Lung (tissue), 16 donors: ENCODE data around the gene MRPS2. TPM values are rescaled to one million over a fixed set of nuclear protein-coding genes. Genes with fewer than 3 reads are reported as not detected.
"Not testable (repeated sequence)": the region's sequence is repeated elsewhere in the genome, so short reads cannot be mapped to it uniquely, and the experiment has no call there.

Source experiments
- ATAC-seq: fragments of 200-7000 bp; cut with Tn5 transposase; one replicate; pipeline ENCODE4 v1.9.1; 2020; ENCODE audit warnings: moderate number of reproducible peaks; ENCODE audit not compliant: insufficient read depth, low FRiP score
- DNase-seq, 3 donors: peaks; one replicate each; pipeline ENCODE4 v3.0.0-alpha.2; 2013 to 2017
- H3K27ac ChIP-seq, 2 donors: one replicate each; pipeline ENCODE4 v1.5.1; 2013; ENCODE audit warnings: mild to moderate bottlenecking in 2 of 2, moderate library complexity in 2 of 2, control low read depth in 1 of 2, inconsistent platforms in 1 of 2, low read depth in 1 of 2, low read length in 1 of 2
- H3K27me3 ChIP-seq, 3 donors: one replicate each; pipeline ENCODE4 v1.5.1; 2013; ENCODE audit warnings: low read length in 2 of 3; ENCODE audit not compliant: control insufficient read depth in 3 of 3, insufficient read depth in 3 of 3
- H3K36me3 ChIP-seq, 4 donors: one replicate each; pipeline ENCODE4 v1.5.1; 2013; ENCODE audit warnings: low read length in 4 of 4, mild to moderate bottlenecking in 1 of 4, moderate library complexity in 1 of 4; ENCODE audit not compliant: control insufficient read depth in 4 of 4, insufficient read depth in 4 of 4
- H3K4me1 ChIP-seq, 5 donors: one replicate each; pipeline ENCODE4 v1.5.1; 2013; ENCODE audit warnings: low read length in 5 of 5, mild to moderate bottlenecking in 2 of 5, moderate library complexity in 1 of 5; ENCODE audit not compliant: control insufficient read depth in 5 of 5, insufficient read depth in 5 of 5
- H3K4me3 ChIP-seq: one replicate; pipeline ENCODE4 v1.5.1; 2013; ENCODE audit warnings: mild to moderate bottlenecking, control low read depth, moderate library complexity
- H3K9ac ChIP-seq, 2 donors: one replicate each; pipeline ENCODE4 v1.5.1; 2013; ENCODE audit warnings: low read length in 2 of 2, control low read depth in 1 of 2; ENCODE audit not compliant: insufficient read depth in 1 of 2
- H3K9me3 ChIP-seq, 4 donors: one replicate each; pipeline ENCODE4 v1.5.1; 2013; ENCODE audit warnings: low read length in 3 of 4, mild to moderate bottlenecking in 1 of 4, moderate library complexity in 1 of 4; ENCODE audit not compliant: control insufficient read depth in 4 of 4, insufficient read depth in 3 of 4
- CTCF ChIP-seq: IDR thresholded peaks from 2 replicates; pipeline ENCODE4 v1.5.1; 2012; ENCODE audit warnings: mild to moderate bottlenecking; ENCODE audit errors: control extremely low read depth, extremely low read depth
- WGBS, 2 donors: extraction: QIAGEN DNeasy Blood & Tissue Kit; methylation state at CpG; one replicate each; pipeline ENCODE4 v1.1.7; 2013; 5-methylcytosine and 5-hydroxymethylcytosine counted together
- long read RNA-seq, 5 donors: transcript quantifications; one replicate each; lab custom pipeline, GENCODE V29; 2026
- polyA plus RNA-seq, 2 donors: library from polyadenylated mRNA; stranded (reverse); fragments of 200-250 nt; gene quantifications; one replicate each; pipeline ENCODE4 v1.2.1, GENCODE V29; 2013
- total RNA-seq, 2 donors: library from RNA; depleted of rRNA in 1 of 2; stranded (reverse); fragments of >200 nt in 1 of 2; gene quantifications; one replicate each; pipeline ENCODE4 v1.2.1, GENCODE V29; 2014 to 2021
- donor health status: control.
- donor health status: control.
- donor health status: Bipolar disorder and iron deficiency.
- donor health status: healthy.
- donor health status: DM: yes; HTN: yes; CAD: no.

The MRPS2 gene
- 10 to 100 TPM; 18.2 to 30.5 TPM for total RNA-seq
- 10 to 100 TPM; 33.0 to 42.0 TPM for polyA plus RNA-seq
- long read RNA-seq, donor 1, transcript MRPS2-201 (4 exons, 1,510 nt) = major isoform, 24 of 26 reads
- long read RNA-seq, donor 1, partial matches to known transcripts = 0 of 26 reads
- long read RNA-seq, donor 1, other reads (novel, unspliced or antisense) = 0 of 26 reads
- long read RNA-seq, donor 2, transcript MRPS2-201 (4 exons, 1,510 nt) = major isoform, 11 of 12 reads
- long read RNA-seq, donor 2, partial matches to known transcripts = 0 of 12 reads
- long read RNA-seq, donor 2, other reads (novel, unspliced or antisense) = 0 of 12 reads
- long read RNA-seq, donor 3, transcript MRPS2-201 (4 exons, 1,510 nt) = major isoform, 11 of 14 reads
- long read RNA-seq, donor 3, partial matches to known transcripts = 0 of 14 reads
- long read RNA-seq, donor 3, other reads (novel, unspliced or antisense) = 0 of 14 reads
- long read RNA-seq, donor 4, transcript MRPS2-201 (4 exons, 1,510 nt) = major isoform, 10 of 22 reads
- long read RNA-seq, donor 4, partial matches to known transcripts = 12 of 22 reads
- long read RNA-seq, donor 4, other reads (novel, unspliced or antisense) = 0 of 22 reads
- long read RNA-seq, donor 5, transcript MRPS2-201 (4 exons, 1,510 nt) = major isoform, 39 of 44 reads
- long read RNA-seq, donor 5, partial matches to known transcripts = 0 of 44 reads
- long read RNA-seq, donor 5, other reads (novel, unspliced or antisense) = 0 of 44 reads

GRCh38 chr9:135500525-135501260, at the start of gene MRPS2:
TSS of gene MRPS2 (plus strand) at chr9:135500682. CDS start at chr9:135500711, 29 bp downstream.
- Histone ChIP-seq H3K4me1 (peaks cover 3 to 21% (median 8%) of the 10 kb centered on the region in 5 donors), H3K9me3 (no peaks in the 10 kb centered on the region), H3K9ac (peak within 1 kb of the TSS; percentile 39 to 62), H3K36me3 (peaks cover 0 to 32% (median 11%) of the 10 kb centered on the region in 4 donors), H3K27me3 (no peaks in the 10 kb centered on the region), H3K4me3 (peak within 1 kb of the TSS; percentile 90), H3K27ac (peak within 1 kb of the TSS; percentile 56 to 68)
- ATAC-seq (peak; percentile 96), DNase-seq (peak; percentile 90 to 94 (median 91))
- peak; percentile 77 for TF ChIP-seq CTCF
- WGBS, 2 donors = 0 to 1% methylated on average over 82 to 92 of the region's 92 CpGs

- no peak overlapping the region for H3K4me3 ChIP-seq
- H3K4me1 ChIP-seq = peaks cover 0 to 9% (median 0%) of the 10 kb centered on the region in 5 donors
- 93 to 95% methylated on average over 10 of the region's 10 CpGs for WGBS, 2 donors
These were observed 49.5 kb upstream of the MRPS2 start for GRCh38 chr9:135450956-135451355.

DNA sequence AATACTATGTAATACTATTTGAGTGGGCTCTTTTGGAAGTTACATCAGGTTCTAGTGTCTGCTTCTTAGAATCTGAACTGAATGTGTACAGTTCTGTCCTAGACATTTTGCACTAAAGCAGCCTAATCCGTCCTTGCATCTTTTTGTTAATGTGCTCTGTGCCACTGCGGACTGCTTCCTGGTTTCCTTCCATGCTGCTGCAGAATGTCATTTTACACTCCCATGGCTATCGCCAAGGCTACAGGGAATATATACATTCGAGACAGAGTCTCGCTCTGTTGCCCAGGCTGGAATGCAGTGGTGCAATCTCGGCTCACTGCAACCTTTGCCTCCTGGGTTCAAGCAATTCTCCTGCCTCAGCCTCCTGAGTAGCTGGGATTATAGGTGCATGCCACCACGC, 48.6 kb upstream of the MRPS2 start:
- DNase-seq, H3K27ac ChIP-seq, ATAC-seq, H3K27me3 ChIP-seq, H3K4me3 ChIP-seq, H3K9ac ChIP-seq, H3K9me3 ChIP-seq, H3K36me3 ChIP-seq: not testable (repeated sequence)
- H3K4me1 ChIP-seq = peaks cover 0 to 13% (median 0%) of the 10 kb centered on the region in 5 donors
- WGBS, 2 donors = 77 to 89% methylated on average over 6 to 7 of the region's 7 CpGs

More at GRCh38 chr9:135450956-135451355, 49.5 kb upstream of the MRPS2 start:
- Histone ChIP-seq H3K27ac (no peak overlapping the region), H3K27me3 (no peaks in the 10 kb centered on the region), H3K9me3 (peaks cover 0 to 6% (median 4%) of the 10 kb centered on the region in 4 donors), H3K36me3 (no peaks in the 10 kb centered on the region), H3K9ac (no peak overlapping the region)
- no peak for TF ChIP-seq CTCF
- ATAC-seq (no peak), DNase-seq (no peak)
